ENCODE data around the gene CHCT1. TPM values are rescaled to one million over a fixed set of nuclear protein-coding genes. Genes with fewer than 3 reads are reported as not detected.

The CHCT1 gene
- total RNA-seq, 4 donors from 2014 or later, result not detected

DNA sequence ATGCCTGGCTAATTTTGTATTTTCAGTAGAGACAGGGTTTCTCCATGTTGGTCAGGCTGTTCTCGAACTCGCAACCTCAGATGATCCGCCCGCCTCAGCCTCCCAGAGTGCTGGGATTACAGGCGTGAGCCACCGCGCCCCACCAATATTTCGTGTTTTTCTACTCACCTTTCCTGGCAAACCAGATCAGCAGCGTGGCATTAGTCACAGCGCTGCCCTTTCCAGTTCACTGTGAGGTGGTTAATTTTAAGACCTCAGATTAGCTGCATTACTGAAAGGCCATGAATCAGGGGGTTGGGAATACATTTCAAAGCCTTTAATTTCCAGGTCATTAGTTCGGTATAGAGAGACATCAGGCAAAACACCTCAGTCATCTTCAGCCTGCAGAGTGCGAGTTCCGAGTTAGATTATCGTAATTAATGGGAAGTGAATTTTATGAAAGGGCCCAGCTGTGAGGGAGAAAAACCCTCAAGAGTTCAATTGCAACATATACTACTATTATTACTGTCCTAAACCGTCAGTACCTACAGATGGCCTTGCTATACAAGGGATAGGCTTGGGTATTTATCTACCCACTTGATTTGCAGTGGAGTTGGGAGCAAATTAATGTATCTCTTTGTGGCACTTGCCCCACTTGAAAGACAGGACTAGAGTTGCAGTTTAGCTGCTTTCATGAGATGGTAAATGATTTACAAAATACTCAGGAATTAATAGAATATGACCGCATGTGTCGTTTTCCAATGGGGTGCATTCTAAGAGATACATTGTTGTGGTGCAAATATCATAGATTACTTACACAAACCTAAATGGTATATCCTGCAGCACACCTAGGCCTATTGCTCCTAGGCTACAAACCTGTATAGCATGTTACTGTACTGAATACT, 28.2 kb upstream of the CHCT1 start:
- Histone ChIP-seq H3K36me3 (no peaks in the 10 kb centered on the region), H3K4me3 (no peak overlapping the region), H3K27me3 (no peaks in the 10 kb centered on the region), H3K27ac (no peak overlapping the region), H3K9me3 (no peaks in the 10 kb centered on the region), H3K4me1 (peaks cover 0 to 30% (median 17%) of the 10 kb centered on the region in 4 donors)
- TF ChIP-seq POLR2A (IDR thresholded peaks at IDR 0.05) (no peak), EP300 (IDR thresholded peaks at IDR 0.05) (no peak), CTCF (IDR thresholded peaks at IDR 0.05) (no peak)
- WGBS, 2 donors, result 87 to 91% methylated on average over 17 of the region's 17 CpGs
- DNase-seq (ENCODE audit: low spot score in 2 of 2), result no peak

DNA sequence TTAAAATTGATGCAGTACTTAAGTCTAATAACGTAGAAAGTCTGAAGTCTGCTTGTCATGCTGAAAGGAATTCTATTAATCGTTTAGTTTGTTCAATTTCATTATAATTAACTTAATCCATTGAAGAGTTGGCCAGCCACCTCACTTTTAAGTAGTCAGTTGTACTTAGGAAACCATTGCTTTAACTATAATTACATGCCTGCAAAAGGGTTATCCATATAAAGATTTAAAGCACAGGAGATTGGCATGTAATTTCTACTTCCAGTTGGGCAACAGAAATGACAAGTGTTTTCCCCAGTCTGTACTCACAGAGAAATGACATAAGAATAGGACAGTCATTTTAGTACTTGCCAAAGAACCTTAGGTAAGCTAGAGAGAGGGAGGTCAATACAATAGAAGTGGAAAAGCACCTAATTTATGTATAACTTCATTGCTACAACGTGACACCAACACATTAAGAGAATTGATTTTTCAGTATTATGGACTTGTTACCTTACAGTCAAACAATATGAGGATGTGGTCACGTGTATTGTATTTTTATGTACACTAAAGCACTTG, 26.7 kb upstream of the CHCT1 start:
- 78 to 82% methylated on average over 4 of the region's 4 CpGs for WGBS, 2 donors
- no peak overlapping the region for H3K4me3 ChIP-seq
- H3K9me3 ChIP-seq, result no peaks in the 10 kb centered on the region
- H3K27me3 ChIP-seq, result no peaks in the 10 kb centered on the region
- no peak overlapping the region for H3K27ac ChIP-seq
- no peak for TF ChIP-seq CTCF (IDR thresholded peaks at IDR 0.05)
- peaks cover 0 to 15% (median 5%) of the 10 kb centered on the region in 4 donors for H3K4me1 ChIP-seq
- H3K36me3 ChIP-seq, result no peaks in the 10 kb centered on the region
- no peak for DNase-seq (ENCODE audit: low spot score in 2 of 2)

DNA sequence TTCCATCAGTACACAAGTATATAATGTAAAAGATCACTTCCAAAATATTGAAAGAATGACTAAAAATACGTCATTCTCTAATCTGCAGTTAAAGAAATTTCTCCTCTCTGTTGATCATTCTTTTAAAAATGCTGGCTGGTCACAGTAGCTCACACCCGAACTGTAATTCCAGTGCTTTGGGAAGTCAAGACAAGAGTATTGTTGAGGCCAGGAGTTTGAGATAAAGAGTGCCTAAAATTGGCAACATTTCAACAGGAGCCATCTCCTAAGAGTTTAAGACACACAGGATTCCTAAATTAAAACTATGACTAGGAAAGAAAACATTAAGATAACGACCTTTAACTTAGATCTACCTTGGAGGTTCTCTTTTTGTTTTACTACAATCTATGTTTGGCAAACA, 25.9 kb upstream of the CHCT1 start:
- Histone ChIP-seq H3K4me3 (no peak overlapping the region), H3K9me3 (no peaks in the 10 kb centered on the region), H3K36me3 (no peaks in the 10 kb centered on the region), H3K27me3 (no peaks in the 10 kb centered on the region), H3K4me1 (peaks cover 0 to 8% (median 2%) of the 10 kb centered on the region in 4 donors), H3K27ac (no peak overlapping the region)
- no peak for TF ChIP-seq POLR2A (IDR thresholded peaks at IDR 0.05)
- no peak for TF ChIP-seq CTCF (IDR thresholded peaks at IDR 0.05)
- no peak for TF ChIP-seq EP300 (IDR thresholded peaks at IDR 0.05)
- DNase-seq (ENCODE audit: low spot score in 2 of 2), result no peak
- WGBS, 2 donors, result 80 to 82% methylated on average over 3 of the region's 3 CpGs

DNA sequence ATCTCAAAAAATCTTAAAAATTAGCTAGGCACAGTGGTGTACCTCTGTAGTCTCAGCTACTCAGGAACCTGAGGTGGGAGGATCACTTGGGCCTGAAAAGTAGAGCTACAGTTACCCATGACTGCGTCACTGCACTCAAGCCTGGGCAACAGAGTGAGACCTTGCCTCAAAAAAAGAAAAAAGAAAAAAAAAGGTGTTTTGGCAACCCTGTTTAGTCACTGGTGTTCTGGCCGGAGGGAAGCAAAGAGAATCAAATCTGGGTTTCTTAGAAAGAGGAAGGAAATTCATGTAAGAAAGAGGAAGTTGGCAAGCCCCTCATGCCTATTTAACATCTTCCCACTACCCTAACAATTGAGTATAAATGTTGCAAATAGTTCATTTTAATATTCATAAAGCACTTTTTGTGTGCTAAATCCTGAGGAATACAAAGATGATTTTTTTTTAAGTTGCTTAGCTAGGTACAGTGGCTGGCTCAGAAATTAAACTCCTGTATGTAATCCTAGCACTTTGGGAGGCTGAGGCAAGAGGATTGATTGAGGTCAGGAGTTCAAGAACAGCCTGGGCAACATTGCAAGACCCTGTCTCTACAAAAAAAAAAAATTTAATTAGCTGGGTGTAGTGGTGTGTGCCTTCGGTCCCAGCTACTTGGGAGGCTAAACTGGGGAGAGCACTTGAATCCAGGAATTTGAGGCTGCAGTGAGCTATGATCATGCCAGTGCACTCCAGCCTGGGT, 23.9 kb upstream of the CHCT1 start:
- Histone ChIP-seq H3K27me3 (no peaks in the 10 kb centered on the region), H3K9me3 (no peaks in the 10 kb centered on the region), H3K4me1 (peaks cover 0 to 2% (median 0%) of the 10 kb centered on the region in 4 donors), H3K27ac (peak overlapping the region in 1 of 4 donors; percentile 48), H3K36me3 (no peaks in the 10 kb centered on the region), H3K4me3 (no peak overlapping the region)
- WGBS, 2 donors, result 57 to 59% methylated on average over 3 of the region's 3 CpGs
- DNase-seq (ENCODE audit: low spot score in 2 of 2), result no peak
- no peak for TF ChIP-seq CTCF (IDR thresholded peaks at IDR 0.05)
- TF ChIP-seq EP300 (IDR thresholded peaks at IDR 0.05), result peak in 1 of 2 donors; percentile 18

DNA sequence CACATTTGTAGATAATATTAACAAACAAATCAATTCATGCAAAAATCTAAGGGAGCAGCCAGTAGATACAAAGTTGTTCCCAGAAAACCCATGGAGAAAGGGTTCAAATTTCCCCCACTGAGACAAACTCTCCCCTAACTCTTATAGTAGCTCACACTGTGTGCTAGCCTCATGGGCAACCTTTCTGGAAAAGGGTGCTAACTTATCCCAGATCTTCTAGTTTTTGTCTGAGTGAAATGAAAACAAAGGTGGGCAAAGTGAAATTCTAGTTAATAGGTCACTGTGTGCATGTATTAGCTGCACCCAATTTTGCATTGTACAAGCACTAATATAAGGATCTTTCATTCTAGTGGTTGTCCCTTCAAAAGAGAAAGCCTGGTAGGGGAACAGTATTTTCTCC, 20.5 kb upstream of the CHCT1 start:
- no peak for DNase-seq (ENCODE audit: low spot score in 2 of 2)
- no peaks in the 10 kb centered on the region for H3K4me1 ChIP-seq
- H3K27ac ChIP-seq, result no peak overlapping the region
- H3K36me3 ChIP-seq, result no peaks in the 10 kb centered on the region
- no peak overlapping the region for H3K4me3 ChIP-seq
- no peaks in the 10 kb centered on the region for H3K9me3 ChIP-seq
- TF ChIP-seq EP300 (IDR thresholded peaks at IDR 0.05) (no peak), POLR2A (IDR thresholded peaks at IDR 0.05) (no peak), CTCF (IDR thresholded peaks at IDR 0.05) (no peak)
- H3K27me3 ChIP-seq, result no peaks in the 10 kb centered on the region

Measured in tibial nerve (tissue), 4 donors.